Vagina (tissue), 2 donors: ENCODE measurements around the gene MTUS2. TPM values are rescaled to one million over a fixed set of nuclear protein-coding genes. Genes with fewer than 3 reads are reported as not detected.

Experiments used
- DNase-seq, 2 donors: peaks; one replicate each; pipeline ENCODE4 v3.0.0-alpha.2; 2017; ENCODE audit errors: extremely low spot score in 2 of 2
- H3K27ac ChIP-seq: fragments of 200-600 bp; sonication (generic); one replicate; pipeline ENCODE4 v1.5.1; 2019
- H3K27me3 ChIP-seq: fragments of 200-600 bp; sonication (generic); one replicate; pipeline ENCODE4 v1.5.1; 2019
- H3K36me3 ChIP-seq, 2 donors: fragments of 200-600 bp; sonication (generic); one replicate each; pipeline ENCODE4 v1.5.1; 2017 to 2019
- H3K4me1 ChIP-seq: fragments of 200-600 bp; sonication (generic); one replicate; pipeline ENCODE4 v1.5.1; 2019
- H3K4me3 ChIP-seq, 2 donors: fragments of 200-600 bp; sonication (generic); 1 replicate in 1 of 2; 2 replicates in 1 of 2; pipeline ENCODE4 v1.5.1; 2016 to 2019
- H3K9me3 ChIP-seq: fragments of 200-600 bp; sonication (generic); one replicate; pipeline ENCODE4 v1.5.1; 2019
- POLR2A ChIP-seq, 2 donors: fragments of 450-650 bp; IDR thresholded peaks; one replicate each; pipeline ENCODE4 v1.6.1; 2017; ENCODE audit warnings: antibody characterized with exemption in 2 of 2, mild to moderate bottlenecking in 2 of 2, moderate library complexity in 2 of 2
- POLR2AphosphoS5 ChIP-seq, 2 donors: sonication (generic); formaldehyde crosslinking; IDR thresholded peaks; one replicate each; pipeline ENCODE4 v1.9.0; 2017; ENCODE audit warnings: antibody characterized with exemption in 2 of 2, mild to moderate bottlenecking in 2 of 2, low read depth in 1 of 2; ENCODE audit not compliant: insufficient read depth in 1 of 2
- intact Hi-C: fragments of 100-400 bp; cut with DNase I; formaldehyde crosslinking; loops from one replicate; pipeline ENCODE4 v1.15.1; 2023
- total RNA-seq: library from RNA; depleted of rRNA; stranded (reverse); fragments of >200 nt; gene quantifications from one replicate; pipeline ENCODE4 v1.2.3, GENCODE V29; 2016
- TF ChIP-seq, protein P1 (sequence below), 3 experiments: fragments of 450-650 bp in 2 of 3; fragments of 200-600 bp in 1 of 3; sonication (generic) in 1 of 3; IDR thresholded peaks; one replicate each; pipeline ENCODE4 v1.5.1; 2017 to 2019; ENCODE audit warnings: antibody characterized with exemption in 3 of 3, mild to moderate bottlenecking in 2 of 3, moderate library complexity in 2 of 3

Gene MTUS2
- total RNA-seq, 1 donor from 2014 or later, result 0.74 TPM

DNA sequence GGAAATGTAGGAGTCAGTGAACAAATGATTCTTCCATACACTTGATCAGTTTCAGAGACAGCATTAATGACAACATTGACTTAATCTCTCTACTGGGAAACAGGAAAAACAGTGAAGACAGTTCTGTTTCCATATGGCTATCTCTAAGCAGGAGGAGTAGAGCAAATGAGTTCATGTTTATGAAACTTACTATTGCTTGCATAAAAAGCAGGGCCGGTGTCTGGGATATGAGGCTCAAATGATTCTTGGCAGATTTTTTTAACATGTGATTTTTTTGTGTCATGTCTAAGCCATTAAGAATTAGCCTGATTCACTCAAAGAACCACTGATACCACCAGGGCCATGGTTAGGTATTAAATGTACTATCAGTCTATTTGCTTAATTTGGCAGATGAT lies 633.5 kb downstream of the MTUS2 start:
- Histone ChIP-seq H3K27me3 (no peaks in the 10 kb centered on the region), H3K36me3 (no peaks in the 10 kb centered on the region), H3K9me3 (no peaks in the 10 kb centered on the region), H3K4me1 (no peaks in the 10 kb centered on the region), H3K27ac (no peak overlapping the region), H3K4me3 (no peak overlapping the region)
- TF ChIP-seq POLR2A (IDR thresholded peaks at IDR 0.05) (no peak), POLR2AphosphoS5 (IDR thresholded peaks at IDR 0.05; ENCODE audit: insufficient read depth in 1 of 2, low read depth in 1 of 2) (no peak)
- TF ChIP-seq, protein P1, sequence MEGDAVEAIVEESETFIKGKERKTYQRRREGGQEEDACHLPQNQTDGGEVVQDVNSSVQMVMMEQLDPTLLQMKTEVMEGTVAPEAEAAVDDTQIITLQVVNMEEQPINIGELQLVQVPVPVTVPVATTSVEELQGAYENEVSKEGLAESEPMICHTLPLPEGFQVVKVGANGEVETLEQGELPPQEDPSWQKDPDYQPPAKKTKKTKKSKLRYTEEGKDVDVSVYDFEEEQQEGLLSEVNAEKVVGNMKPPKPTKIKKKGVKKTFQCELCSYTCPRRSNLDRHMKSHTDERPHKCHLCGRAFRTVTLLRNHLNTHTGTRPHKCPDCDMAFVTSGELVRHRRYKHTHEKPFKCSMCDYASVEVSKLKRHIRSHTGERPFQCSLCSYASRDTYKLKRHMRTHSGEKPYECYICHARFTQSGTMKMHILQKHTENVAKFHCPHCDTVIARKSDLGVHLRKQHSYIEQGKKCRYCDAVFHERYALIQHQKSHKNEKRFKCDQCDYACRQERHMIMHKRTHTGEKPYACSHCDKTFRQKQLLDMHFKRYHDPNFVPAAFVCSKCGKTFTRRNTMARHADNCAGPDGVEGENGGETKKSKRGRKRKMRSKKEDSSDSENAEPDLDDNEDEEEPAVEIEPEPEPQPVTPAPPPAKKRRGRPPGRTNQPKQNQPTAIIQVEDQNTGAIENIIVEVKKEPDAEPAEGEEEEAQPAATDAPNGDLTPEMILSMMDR (IDR thresholded peaks at IDR 0.05), result no peak
- no peak for DNase-seq
- intact Hi-C loops, result no loop called here

DNA sequence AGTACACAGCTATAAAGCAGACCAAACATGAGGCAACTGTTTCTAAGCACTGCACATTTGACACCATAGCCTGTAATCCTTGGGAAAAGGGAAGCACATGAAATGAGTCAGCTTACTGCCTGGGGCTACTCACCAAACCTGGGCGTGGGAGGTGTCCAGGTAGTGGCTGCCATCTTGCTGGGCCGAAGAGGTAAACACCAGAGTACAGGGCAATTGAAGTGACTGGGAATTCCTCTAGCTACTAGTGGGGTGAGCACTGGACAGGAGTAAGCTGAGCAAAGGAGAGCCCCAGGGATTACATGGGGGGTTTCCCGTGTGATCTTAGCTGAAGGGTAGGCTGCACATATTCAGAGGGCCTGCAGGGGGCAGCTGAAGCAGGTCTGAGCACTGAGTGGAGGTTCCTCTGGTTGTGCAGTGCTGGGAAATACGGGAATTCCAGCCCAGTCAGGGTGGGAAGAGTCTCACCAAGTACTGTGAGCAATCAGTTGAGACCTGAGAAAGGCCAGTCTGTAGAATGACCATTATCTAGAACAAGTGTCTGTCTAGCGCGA lies 634.9 kb downstream of the MTUS2 start:
- H3K9me3 ChIP-seq, result no peaks in the 10 kb centered on the region
- no peak for DNase-seq
- intact Hi-C loops, result no loop called here
- no peak overlapping the region for H3K4me3 ChIP-seq
- no peaks in the 10 kb centered on the region for H3K4me1 ChIP-seq
- H3K27me3 ChIP-seq, result no peaks in the 10 kb centered on the region
- TF ChIP-seq POLR2A (IDR thresholded peaks at IDR 0.05) (no peak), POLR2AphosphoS5 (IDR thresholded peaks at IDR 0.05; ENCODE audit: insufficient read depth in 1 of 2, low read depth in 1 of 2) (no peak)
- TF ChIP-seq, protein P1 (IDR thresholded peaks at IDR 0.05), result no peak
- no peaks in the 10 kb centered on the region for H3K36me3 ChIP-seq
- no peak overlapping the region for H3K27ac ChIP-seq

DNA sequence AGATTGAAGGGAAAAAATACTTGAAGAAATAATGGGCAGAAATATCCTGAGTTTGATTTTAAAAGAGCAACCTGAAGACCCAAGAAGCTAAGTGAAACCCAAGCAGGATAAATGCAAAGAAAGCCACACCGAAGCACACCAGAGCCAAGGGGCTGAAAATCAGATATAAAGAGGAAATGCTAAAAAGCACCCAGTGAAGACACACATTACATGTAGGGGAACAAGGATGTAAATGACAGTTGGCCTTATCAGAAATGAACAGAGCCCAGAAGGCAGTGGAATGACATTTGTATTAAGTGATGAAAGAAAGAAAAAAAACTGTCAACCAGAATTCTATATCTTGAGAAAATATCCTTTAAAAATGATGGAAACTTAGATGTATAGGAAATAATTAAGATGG lies 636.3 kb downstream of the MTUS2 start:
- intact Hi-C loops, result no loop called here
- no peak overlapping the region for H3K4me3 ChIP-seq
- no peak for DNase-seq
- no peaks in the 10 kb centered on the region for H3K27me3 ChIP-seq
- no peaks in the 10 kb centered on the region for H3K36me3 ChIP-seq
- no peaks in the 10 kb centered on the region for H3K9me3 ChIP-seq
- H3K4me1 ChIP-seq, result no peaks in the 10 kb centered on the region
- no peak overlapping the region for H3K27ac ChIP-seq
- TF ChIP-seq, protein P1 (IDR thresholded peaks at IDR 0.05), result no peak

DNA sequence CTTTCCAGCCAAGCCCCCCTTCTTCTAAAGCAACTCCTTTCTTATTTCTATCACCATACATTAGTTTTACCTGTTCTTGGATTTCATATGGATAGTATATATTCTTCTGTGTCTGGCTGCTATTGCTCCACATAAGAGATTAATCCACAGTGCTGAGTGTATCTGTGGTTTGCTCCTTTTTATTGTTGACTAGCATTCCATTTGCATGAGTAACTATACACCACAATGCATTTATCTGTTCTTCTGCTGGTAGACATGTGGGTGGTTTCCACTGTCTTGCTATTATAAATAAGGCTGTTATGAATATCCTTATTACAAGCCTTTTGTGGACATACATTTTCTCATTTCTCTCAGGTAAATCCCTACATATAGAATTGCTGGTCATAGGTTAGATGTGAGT lies 637.2 kb downstream of the MTUS2 start:
- H3K27me3 ChIP-seq, result no peaks in the 10 kb centered on the region
- intact Hi-C loops, result no loop called here
- no peak overlapping the region for H3K27ac ChIP-seq
- no peak overlapping the region for H3K4me3 ChIP-seq
- H3K9me3 ChIP-seq, result no peaks in the 10 kb centered on the region
- no peaks in the 10 kb centered on the region for H3K36me3 ChIP-seq
- TF ChIP-seq POLR2AphosphoS5 (IDR thresholded peaks at IDR 0.05; ENCODE audit: insufficient read depth in 1 of 2, low read depth in 1 of 2), result peak in 1 of 2 donors; percentile 58
- TF ChIP-seq POLR2A (IDR thresholded peaks at IDR 0.05), result no peak
- TF ChIP-seq, protein P1 (IDR thresholded peaks at IDR 0.05), result no peak
- no peaks in the 10 kb centered on the region for H3K4me1 ChIP-seq
- no peak for DNase-seq

DNA sequence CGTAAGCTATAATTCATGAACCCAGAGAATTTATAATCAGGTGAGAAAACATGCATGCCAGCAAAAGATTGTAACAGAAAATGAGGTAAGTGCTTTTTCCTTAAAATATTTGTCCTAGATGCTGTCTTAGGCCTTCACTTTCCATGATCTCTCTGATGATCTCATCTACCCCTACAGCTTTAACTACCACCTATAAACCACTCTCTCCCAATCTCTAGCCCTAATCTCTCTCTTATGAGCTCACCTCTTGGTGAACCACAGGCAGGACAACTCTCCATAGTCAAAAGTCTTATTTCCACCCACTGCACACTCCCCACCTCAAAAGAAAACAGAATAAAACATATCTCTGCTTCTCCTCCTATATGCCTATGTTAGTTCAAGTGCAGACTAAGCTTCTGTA lies 638.3 kb downstream of the MTUS2 start:
- Histone ChIP-seq H3K27me3 (no peaks in the 10 kb centered on the region), H3K27ac (no peak overlapping the region), H3K36me3 (no peaks in the 10 kb centered on the region), H3K9me3 (no peaks in the 10 kb centered on the region), H3K4me3 (no peak overlapping the region), H3K4me1 (no peaks in the 10 kb centered on the region)
- DNase-seq, result no peak
- TF ChIP-seq POLR2A (IDR thresholded peaks at IDR 0.05), result no peak
- TF ChIP-seq, protein P1 (IDR thresholded peaks at IDR 0.05), result no peak
- intact Hi-C loops, result no loop called here
